ENCODE data around the gene IFI27L1.

Gene IFI27L1

GRCh38 chr14:94139421-94139820 is 58.3 kb downstream of the IFI27L1 start:
- Histone ChIP-seq H3K9ac (no peak overlapping the region), H3K27me3 (no peaks in the 10 kb centered on the region), H3K4me3 (no peak overlapping the region), H3K36me3 (no peaks in the 10 kb centered on the region), H3K9me3 (peaks cover 12% of the 10 kb centered on the region), H4K20me1 (no peaks in the 10 kb centered on the region), H3K4me2 (no peak overlapping the region), H3K4me1 (no peaks in the 10 kb centered on the region), H3K27ac (no peak overlapping the region)
- TF ChIP-seq Cebpa-rat (IDR thresholded peaks at IDR 0.05), result no peak

GRCh38 chr14:94142247-94142646 is 61.1 kb downstream of the IFI27L1 start:
- Histone ChIP-seq H3K4me1 (no peaks in the 10 kb centered on the region), H3K4me2 (no peak overlapping the region), H3K27ac (no peak overlapping the region), H3K9me3 (no peaks in the 10 kb centered on the region), H4K20me1 (no peaks in the 10 kb centered on the region), H3K4me3 (no peak overlapping the region), H3K9ac (no peak overlapping the region), H3K27me3 (no peaks in the 10 kb centered on the region), H3K36me3 (no peaks in the 10 kb centered on the region)
- no peak for TF ChIP-seq Cebpa-rat (IDR thresholded peaks at IDR 0.05)

GRCh38 chr14:94142836-94143235 is 61.7 kb downstream of the IFI27L1 start:
- no peak for TF ChIP-seq Cebpa-rat (IDR thresholded peaks at IDR 0.05)
- H3K27ac ChIP-seq, result no peak overlapping the region

GRCh38 chr14:94143239-94143638 is 62.1 kb downstream of the IFI27L1 start:
- H3K27ac ChIP-seq, result no peak overlapping the region
- no peak overlapping the region for H3K4me2 ChIP-seq
- H3K4me1 ChIP-seq, result no peaks in the 10 kb centered on the region
- H3K27me3 ChIP-seq, result no peaks in the 10 kb centered on the region
- TF ChIP-seq Cebpa-rat (IDR thresholded peaks at IDR 0.05), result no peak
- H3K9ac ChIP-seq, result no peak overlapping the region
- H3K4me3 ChIP-seq, result no peak overlapping the region
- H3K36me3 ChIP-seq, result no peaks in the 10 kb centered on the region
- no peaks in the 10 kb centered on the region for H4K20me1 ChIP-seq
- H3K9me3 ChIP-seq, result no peaks in the 10 kb centered on the region

More at GRCh38 chr14:94142836-94143235, 61.7 kb downstream of the IFI27L1 start:
- H4K20me1 ChIP-seq, result no peaks in the 10 kb centered on the region
- no peaks in the 10 kb centered on the region for H3K4me1 ChIP-seq
- no peak overlapping the region for H3K4me2 ChIP-seq
- H3K9me3 ChIP-seq, result no peaks in the 10 kb centered on the region
- H3K9ac ChIP-seq, result no peak overlapping the region
- H3K4me3 ChIP-seq, result no peak overlapping the region
- H3K36me3 ChIP-seq, result no peaks in the 10 kb centered on the region
- no peaks in the 10 kb centered on the region for H3K27me3 ChIP-seq

- Histone ChIP-seq H3K9ac (no peak overlapping the region), H3K27me3 (no peaks in the 10 kb centered on the region), H3K4me3 (no peak overlapping the region), H3K27ac (no peak overlapping the region), H3K4me1 (no peaks in the 10 kb centered on the region), H3K4me2 (no peak overlapping the region), H3K36me3 (no peaks in the 10 kb centered on the region), H4K20me1 (no peaks in the 10 kb centered on the region), H3K9me3 (no peaks in the 10 kb centered on the region)
- TF ChIP-seq Cebpa-rat (IDR thresholded peaks at IDR 0.05), result no peak
Measured at GRCh38 chr14:94143711-94144110, 62.6 kb downstream of the IFI27L1 start.

- no peak for TF ChIP-seq Cebpa-rat (IDR thresholded peaks at IDR 0.05)
- Histone ChIP-seq H3K9ac (no peak overlapping the region), H3K36me3 (no peaks in the 10 kb centered on the region), H4K20me1 (no peaks in the 10 kb centered on the region), H3K27ac (no peak overlapping the region), H3K4me1 (no peaks in the 10 kb centered on the region), H3K4me3 (no peak overlapping the region), H3K27me3 (no peaks in the 10 kb centered on the region), H3K4me2 (no peak overlapping the region), H3K9me3 (no peaks in the 10 kb centered on the region)
Measured at GRCh38 chr14:94144765-94145164, 63.7 kb downstream of the IFI27L1 start.

- Histone ChIP-seq H3K9me3 (no peaks in the 10 kb centered on the region), H3K4me3 (no peak overlapping the region), H4K20me1 (no peaks in the 10 kb centered on the region), H3K4me2 (no peak overlapping the region), H3K4me1 (no peaks in the 10 kb centered on the region), H3K27me3 (no peaks in the 10 kb centered on the region), H3K27ac (no peak overlapping the region), H3K9ac (no peak overlapping the region), H3K36me3 (no peaks in the 10 kb centered on the region)
- no peak for TF ChIP-seq Cebpa-rat (IDR thresholded peaks at IDR 0.05)
Measured at GRCh38 chr14:94145902-94146527, 64.9 kb downstream of the IFI27L1 start.

Measured in BLaER1 (cell line).